Stimulated activated CD8-positive, alpha-beta memory T cell treated with anti-CD3 and anti-CD28 coated beads, Interleukin-4, amount 100 ng/mL, for 1 hour (primary cell): ENCODE measurements around the gene PIBF1.
"Not testable (repeated sequence)": the region's sequence is repeated elsewhere in the genome, so short reads cannot be mapped to it uniquely, and the experiment has no call there.

ENCODE experiments used
- DNase-seq, 2 donors: peaks; one replicate each; pipeline ENCODE4 v3.0.0-alpha.2; 2020; ENCODE audit warnings: low read depth in 2 of 2, low spot score in 1 of 2

The PIBF1 gene

GRCh38 chr13:72820898-72821279 lies 39.0 kb downstream of the PIBF1 start:
- DNase-seq: no peak

DNA sequence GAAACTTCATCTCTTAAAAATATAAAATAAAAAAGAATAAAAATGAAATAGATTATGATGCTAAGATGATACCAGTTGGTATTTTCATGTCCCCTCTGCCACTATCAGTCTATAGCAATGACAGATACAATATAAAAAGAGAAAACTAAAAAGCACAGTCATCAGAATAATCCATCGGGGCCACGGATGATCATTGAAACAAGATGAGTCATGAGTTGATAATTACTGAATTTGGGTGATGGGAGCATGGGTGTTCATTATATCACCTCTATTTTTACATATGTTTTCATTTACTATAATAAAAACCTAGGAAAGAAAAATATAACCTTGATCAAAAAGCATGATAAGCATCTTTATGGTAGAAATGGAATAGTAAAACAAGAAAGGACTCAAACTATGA lies 41.1 kb downstream of the PIBF1 start:
- DNase-seq: no peak

DNA sequence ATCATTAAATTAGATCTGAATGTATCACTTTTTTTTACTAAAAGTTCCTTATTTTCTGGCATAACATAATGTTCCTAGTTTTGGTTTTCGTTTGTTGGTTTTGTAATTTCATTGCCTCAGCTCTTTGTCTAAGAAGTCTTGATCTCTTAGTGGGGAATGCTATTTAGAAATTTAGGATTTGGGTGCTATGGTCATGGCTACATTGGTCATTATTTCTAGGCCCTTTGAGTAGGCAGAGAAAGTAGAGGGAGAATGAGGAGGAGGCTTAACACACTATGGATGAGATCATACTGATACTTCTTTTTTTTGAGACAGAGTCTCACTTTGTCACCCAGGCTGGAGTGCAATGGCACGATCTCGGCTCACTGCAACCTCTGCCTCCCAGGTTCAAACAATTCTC lies 41.8 kb downstream of the PIBF1 start:
- no peak for DNase-seq

DNA sequence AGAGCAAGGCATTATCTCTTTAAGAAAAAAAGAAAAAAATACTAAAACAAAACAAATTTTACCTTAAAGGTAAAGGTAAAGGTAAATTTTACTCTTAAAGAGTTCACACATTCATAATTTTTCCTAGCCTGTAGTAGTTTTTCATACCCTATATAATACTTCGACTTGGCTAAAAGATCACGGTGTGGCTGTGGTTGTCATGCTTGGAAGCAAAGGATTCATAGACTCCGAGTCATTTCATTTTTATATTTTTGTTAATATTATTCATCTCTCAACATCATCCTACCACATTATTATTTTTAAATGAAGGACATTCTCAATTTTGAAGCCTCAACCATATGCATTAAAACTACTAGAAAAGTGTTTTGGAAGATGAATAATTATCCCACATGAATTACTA lies 52.7 kb downstream of the PIBF1 start:
- DNase-seq: no peak

GRCh38 chr13:72839831-72840426 lies 58.0 kb downstream of the PIBF1 start:
- DNase-seq: peak in 1 of 2 donors; percentile 3

DNA sequence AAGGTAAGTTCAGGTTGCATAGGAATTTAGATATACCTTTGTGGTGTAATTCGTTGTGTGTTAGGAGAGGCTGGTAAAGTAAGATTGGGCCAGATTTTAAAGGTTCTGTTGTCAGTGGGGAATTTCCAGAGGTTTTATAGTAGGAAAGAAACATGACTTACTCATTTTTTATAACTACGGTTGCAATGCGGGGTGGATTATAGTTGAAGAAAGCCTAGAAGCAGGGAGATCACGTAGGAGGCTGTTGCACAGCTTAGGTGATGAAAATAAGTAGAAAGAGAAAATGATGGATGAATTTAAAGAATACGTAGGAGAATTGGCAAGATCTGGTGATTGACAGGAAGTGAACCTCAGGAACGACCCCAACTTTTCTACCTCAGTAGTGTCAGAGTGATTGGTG lies 61.1 kb downstream of the PIBF1 start:
- no peak for DNase-seq

- not testable (repeated sequence) for DNase-seq
Measured at GRCh38 chr13:72845148-72845547, 63.2 kb downstream of the PIBF1 start.

DNA sequence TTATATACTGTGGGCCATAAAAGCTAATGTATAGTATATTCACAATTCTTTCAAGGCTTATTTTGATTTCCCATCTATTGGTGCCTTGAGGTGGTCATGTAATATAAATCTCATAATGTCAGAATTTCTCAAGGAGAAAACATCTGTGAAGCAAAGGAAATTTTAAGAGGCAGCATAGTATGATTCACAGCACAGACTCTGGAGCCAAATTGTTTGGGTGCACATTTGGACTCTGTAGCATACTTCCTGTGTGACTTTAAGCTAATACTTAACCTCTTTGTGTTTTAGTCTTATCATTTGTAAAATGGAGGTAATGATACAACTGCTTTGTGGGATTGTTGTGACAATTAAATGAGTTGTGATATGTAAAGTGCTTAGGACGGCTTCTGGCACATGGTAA lies 67.6 kb downstream of the PIBF1 start:
- DNase-seq: no peak

DNA sequence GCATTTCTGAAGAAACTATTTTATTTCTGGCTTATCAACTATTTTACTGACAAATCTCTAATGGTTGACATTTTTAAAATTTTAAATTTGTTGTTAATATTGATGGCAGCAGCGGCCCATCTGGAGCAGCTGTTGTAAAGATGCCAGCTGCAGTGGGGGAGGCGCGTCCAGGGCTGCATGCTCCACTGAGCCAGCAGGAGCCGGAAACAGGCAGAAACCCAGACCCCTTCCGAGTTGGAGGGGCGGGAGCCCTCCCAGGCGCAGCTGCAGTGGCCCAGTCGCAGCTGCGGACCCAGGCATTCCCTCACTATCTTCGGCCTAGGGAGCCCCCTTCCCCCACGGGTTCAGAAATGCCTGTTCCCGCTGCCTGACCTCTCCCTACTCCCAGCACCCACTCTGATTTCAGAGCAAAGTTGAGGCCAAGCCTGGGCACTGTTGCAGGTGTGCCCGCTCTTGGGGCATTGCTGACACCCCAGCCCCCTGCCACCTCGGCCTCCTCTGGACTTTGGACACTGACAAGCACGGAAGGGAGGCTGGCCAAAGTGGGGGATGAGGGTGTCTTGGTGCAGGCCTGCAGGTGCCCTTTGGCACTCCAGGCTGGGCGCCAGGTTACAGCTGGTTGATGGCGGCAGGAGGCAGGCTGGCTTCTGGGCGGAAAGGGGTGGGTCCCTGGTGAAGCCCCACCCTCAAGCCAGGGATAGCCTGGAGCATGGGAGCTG lies 69.2 kb downstream of the PIBF1 start:
- DNase-seq: no peak

GRCh38 chr13:72851678-72852014 lies 69.7 kb downstream of the PIBF1 start:
- no peak for DNase-seq

GRCh38 chr13:72852207-72852606 lies 70.3 kb downstream of the PIBF1 start:
- DNase-seq: no peak

DNA sequence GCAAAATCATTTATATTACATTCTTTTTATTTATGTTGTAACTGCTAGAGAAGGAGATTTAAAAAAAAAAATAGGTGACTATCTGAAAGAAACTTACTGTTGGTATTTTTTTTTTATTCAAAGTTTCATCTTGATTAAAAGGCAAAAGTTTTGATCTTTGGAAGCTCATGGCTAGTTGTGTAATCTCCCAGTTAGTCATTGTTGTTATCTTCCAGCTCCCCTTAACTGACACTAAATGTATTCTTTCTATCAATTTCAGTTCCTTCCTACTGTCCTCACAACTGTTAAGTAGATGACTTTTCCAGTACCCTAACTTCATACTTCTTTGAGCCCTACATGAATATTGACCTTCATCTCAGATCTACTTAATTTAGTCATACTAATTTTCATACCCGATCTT lies 71.1 kb downstream of the PIBF1 start:
- no peak for DNase-seq

DNA sequence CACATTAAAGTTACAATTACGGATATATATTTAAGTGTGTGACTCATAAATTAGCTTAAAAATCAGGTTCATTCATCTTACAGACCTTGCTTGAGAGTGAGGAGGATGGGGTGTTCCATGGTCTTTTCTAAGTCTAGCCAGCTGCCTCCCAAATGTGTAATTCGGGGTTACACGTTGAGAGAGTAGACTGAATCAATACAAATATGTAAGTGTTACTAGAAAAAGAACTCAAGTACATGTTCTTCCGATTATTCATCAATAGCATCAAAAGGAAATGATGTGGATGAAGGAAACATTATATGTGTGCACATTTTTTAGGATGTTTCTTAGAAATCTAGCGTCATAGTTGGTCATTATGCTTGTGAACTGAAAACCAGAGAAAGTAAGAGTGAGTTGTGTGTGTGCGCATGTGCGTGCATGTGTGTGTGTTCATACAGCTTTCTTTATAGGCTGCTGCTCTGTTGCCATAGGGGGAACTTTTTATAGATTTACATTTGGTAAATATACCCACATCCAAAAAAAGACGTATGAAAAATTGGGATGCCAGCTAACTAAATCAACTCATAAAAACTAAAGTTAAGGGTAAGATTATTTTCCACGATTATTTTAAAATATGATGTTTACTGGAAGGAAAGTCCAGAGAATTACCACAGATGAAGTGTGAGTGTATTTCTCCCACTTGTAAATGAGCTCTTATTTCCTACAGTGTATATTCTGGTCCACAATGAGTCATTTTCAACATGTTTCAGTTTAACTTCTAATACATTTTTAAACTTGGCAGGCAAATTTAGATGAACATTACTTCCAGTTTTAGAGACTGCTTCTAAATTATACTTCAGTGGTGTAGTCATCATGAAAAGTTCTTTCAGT lies 82.4 kb downstream of the PIBF1 start:
- DNase-seq: no peak

GRCh38 chr13:72868229-72868628 lies 86.3 kb downstream of the PIBF1 start:
- no peak for DNase-seq

DNA sequence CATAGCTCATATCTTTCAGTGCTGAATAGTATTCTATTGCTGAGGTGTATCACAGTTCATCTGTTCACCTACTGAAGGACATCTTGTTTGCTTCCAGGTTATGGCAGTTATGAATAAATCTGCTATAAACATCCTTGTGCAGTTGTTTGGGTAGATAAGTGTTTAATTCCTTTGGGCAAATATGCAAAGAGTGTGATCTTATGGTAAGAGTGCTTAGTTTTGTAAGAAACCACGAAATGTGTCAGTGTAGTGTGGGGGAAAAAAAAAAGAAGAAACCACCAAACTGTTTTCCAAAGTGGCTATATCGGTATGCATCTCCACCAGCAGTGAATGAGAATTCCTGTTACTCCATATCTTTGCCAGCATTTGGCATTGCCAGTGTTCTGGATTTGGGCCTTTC lies 93.3 kb downstream of the PIBF1 start:
- no peak for DNase-seq

DNA sequence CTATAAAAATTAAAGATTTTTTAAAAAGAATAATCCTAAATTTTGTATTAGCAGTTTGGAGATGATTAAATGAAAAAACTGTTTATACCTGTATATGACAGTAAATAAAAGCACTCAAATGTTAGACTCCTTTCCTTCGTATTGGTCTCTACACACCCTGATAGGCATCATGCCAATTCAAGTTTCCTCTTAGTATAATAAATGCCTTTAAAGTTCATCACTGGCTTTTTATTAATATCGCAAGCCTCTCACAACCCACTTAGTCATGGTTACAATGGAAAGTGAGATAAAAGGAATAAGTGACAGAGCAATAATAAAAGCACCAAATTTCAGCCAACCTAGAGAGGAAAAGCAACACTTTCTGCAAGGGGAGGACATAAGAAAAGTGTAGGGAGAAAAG lies 102.2 kb downstream of the PIBF1 start:
- DNase-seq: no peak

DNA sequence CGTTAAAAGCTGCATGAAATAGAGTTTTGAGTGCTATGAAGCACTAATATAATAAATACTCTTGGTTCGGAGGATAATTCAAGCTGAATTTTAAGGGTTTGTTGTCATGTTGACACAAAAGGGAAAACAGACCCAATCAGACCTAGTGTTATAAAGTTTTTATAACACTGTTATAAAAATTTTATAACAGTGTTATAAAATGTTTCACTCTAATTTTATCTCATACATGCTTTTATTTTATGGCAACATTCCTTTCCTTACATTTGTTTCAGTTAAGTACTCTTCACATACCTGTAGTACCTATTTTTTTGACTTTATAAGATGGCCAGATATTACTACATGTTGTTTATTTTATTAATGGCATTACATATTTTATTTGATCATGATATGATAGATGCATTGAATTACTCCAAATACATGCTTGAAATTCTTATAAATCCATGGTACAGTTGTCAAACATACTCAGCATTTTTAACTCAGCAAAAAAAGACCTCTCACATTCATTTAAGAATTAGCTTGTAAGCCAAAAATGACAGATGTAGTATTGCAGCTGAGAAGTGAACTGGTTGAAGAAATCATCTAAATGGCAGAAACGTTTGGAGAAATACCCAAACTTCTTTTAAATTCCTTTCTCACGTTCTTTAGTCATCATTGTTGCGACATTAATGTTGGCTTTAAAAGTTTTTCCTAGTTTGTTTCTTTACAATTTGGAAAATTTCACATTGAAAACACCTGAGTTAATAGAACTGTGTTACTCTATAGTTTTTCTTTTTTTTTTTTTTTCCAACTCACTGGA lies 104.5 kb downstream of the PIBF1 start:
- DNase-seq: no peak

DNA sequence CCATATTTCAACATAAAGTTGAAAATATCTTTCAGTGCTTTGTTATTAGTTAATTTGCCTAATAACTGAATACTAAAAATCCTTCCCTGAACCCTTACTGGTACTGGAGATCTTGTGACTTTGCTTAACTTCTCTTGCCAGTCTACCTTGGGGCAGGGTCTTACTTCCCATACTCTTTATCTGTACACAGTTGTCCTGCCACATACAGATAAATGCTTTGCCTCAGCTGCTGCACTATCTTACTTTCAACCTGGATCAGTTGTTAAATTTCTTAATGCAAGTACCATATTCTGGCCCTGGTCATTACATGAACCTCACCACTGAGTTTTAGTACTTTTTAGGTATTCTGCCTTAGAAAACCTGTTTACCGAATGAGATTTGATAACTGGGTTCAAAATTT lies 107.6 kb downstream of the PIBF1 start:
- no peak for DNase-seq

DNA sequence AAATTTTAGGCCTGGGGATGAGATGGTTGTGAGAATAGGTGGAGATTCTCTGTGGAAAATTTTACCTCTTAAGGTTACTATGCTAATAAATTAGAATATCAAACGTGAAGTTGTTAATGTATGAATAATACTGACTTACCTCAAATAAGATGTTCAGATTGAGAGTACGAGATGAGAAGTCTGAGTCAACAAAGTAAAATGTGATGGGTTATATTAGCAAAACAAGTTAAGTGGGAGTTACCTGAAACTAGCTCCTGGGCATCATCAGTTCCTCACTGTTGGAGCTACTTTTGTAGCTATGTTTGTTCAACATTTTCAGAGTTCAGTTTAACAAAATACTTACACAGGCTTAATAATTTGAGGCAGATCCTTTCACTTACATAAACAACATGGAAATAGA lies 108.6 kb downstream of the PIBF1 start:
- no peak for DNase-seq

GRCh38 chr13:72891423-72891822 lies 109.5 kb downstream of the PIBF1 start:
- DNase-seq: no peak

DNA sequence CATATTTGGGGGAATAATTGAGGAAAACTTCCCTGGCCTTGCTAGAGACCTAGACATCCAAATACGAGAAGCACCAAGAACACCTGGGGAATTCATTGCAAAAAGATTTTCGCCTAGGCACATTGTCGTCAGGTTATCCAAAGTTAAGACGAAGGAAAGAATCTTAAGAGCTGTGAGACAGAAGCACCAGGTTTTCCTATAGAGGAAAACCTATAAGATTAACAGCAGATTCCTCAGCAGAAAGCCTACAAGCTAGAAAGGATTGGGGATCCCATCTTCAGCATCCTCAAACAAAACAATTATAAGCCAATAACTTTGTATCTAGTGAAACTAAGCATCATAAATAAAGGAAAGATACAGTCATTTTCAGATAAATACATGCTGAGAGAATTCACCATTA lies 114.9 kb downstream of the PIBF1 start:
- DNase-seq: no peak

DNA sequence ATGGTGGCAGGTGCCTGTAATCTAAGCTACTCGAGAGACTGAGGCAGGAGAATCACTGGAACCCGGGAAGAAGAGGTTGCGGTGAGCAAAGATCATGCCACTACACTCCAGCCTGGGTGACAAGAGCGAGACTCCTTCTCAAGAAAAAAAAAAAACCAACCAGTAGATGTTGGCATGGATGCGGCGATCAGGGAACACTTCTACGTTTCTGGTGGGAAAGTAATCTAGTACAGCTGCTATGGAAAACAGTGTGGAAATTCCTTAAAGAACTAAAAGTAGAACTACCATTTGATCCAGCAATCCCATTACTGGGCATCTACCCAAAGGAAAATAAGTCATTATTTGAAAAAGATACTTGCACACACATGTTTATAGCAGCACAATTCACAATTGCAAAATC lies 119.6 kb downstream of the PIBF1 start:
- DNase-seq: not testable (repeated sequence)
